GM19239 (cell line): Measurements from ENCODE around the gene NRXN3.
A peak's percentile ranks its signal among the peaks of the same experiment; 100 is the strongest.

Source experiments
- DNase-seq: peaks from one replicate; pipeline ENCODE4 v3.0.0; 2011; ENCODE audit warnings: low spot score; ENCODE audit not compliant: insufficient read length
- FAIRE-seq: peaks from 2 replicates; lab custom pipeline; 2011; peaks lifted over from hg19 to GRCh38; lab: Jason Lieb, UNC

Gene NRXN3

GRCh38 chr14:78933948-78934524 is 763.9 kb downstream of the NRXN3 start:
- DNase-seq, result no peak
- no peak for FAIRE-seq

- no peak for FAIRE-seq
- DNase-seq, result no peak
Observed at GRCh38 chr14:78946949-78947348, 776.8 kb downstream of the NRXN3 start.

DNA sequence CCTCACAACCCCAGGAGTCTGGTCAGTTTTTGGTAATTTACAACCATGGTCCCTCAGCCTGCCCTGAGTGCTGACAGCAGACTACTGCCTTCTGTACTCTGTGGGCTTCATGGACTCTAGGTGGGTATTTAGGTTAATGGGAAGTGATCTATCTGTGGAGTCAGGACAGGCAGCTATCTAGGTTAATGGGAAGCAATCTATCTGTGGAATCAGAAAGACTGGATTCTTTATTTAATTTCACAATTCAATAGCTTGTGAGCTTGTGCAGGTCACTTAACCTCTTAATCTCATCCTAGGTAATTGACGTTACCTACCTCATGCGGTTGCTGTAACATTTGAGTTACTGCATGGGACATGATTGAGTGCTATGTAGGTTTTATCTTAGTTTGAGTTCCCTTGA is 777.5 kb downstream of the NRXN3 start:
- FAIRE-seq (no peak), DNase-seq (no peak)

GRCh38 chr14:78950649-78951048 is 780.5 kb downstream of the NRXN3 start:
- FAIRE-seq, result no peak
- no peak for DNase-seq

- FAIRE-seq, result no peak
- DNase-seq, result no peak
Observed at GRCh38 chr14:78951602-78952001, 781.4 kb downstream of the NRXN3 start.

DNA sequence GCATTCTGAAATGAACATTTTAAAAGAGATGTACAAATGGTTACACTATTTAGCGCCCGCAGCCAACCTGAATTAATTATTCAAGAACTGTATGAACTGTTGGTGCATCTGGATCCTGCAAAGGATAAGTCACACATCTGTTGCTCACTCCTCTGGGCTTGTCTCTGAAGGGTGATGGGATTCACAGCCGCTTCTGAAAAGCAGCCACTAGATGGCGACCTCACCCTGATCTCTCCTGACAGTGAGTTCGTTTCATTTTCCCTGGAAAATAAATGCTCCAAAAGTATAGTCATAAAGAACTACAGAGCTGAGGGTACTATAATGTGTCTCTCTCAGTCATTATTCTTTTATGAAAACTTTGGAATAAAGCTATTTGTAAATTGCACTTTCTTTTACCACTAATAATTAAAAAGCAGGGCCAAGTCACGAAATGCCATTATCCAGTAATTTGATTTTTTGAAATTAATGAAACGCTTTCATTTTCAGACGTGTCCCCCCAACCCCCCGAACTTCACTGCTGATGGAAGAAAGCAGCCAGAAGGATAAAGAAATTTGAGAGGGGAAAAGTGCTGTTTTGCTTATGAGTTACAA is 789.6 kb downstream of the NRXN3 start:
- DNase-seq (peak; percentile 24), FAIRE-seq (no peak)

DNA sequence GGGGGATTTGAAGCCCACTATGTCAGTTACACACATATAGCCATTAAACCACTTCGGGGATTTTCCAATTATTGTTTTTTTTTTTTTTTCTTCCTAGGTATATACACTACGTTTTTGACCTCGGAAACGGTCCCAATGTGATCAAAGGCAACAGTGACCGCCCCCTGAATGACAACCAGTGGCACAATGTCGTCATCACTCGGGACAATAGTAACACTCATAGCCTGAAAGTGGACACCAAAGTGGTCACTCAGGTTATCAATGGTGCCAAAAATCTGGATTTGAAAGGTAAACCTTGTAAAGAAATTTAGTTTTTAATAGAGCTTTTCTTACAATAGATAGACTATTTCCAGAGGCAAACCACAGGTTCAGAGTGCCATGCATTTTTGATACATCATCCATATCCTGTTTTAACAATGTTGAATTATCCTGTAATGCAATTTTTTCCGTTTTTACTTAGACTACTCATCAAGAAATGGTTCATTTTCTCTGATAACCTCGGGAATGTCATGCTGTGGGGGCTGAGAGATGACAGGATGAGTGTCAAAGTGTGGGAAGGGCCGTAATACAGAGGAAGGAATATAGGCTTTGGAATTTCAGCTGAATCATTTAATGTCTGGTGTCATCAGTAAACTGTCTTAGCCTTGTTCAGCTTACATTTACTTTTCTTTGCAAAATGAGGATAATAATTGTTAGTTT is 797.1 kb downstream of the NRXN3 start:
- FAIRE-seq (no peak), DNase-seq (no peak)

DNA sequence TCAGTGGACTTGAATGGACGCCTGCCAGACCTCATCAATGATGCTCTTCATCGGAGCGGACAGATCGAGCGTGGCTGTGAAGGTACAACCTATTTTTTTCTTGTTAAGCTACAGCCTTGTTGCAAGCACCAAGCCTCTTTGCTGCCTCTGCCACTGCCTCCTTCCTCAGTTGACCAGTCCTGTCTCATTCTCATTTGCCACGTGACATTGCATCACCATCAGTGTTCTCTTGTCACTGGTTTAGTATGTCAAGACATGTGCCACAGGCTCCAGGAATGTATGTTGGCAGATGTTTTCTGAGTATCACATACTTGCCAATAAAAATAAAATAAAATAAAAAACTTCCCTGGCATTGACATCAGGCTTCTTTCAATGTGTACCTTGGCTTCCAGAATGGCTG is 798.1 kb downstream of the NRXN3 start:
- DNase-seq, result no peak
- no peak for FAIRE-seq

DNA sequence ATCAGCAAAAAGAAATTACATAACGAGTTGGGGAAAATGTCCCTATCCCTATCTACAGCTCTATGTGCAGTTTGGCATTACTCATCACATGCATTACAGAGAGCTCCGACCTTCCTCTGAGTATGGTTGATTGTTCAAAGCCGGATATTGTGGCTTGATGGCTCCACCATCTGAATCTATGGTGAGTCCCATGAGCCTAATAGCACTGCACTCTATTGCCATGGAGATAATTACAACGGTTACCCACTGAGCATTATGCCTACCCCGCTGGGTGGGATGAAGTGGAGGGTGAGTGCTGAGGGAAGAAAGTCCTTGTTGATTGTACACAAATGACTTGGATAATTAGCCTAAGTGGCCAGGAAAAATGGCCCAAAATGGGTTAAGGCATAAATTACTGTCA is 800.5 kb downstream of the NRXN3 start:
- FAIRE-seq (no peak), DNase-seq (no peak)

- FAIRE-seq (no peak), DNase-seq (no peak)
Observed at GRCh38 chr14:78972440-78972839, 802.3 kb downstream of the NRXN3 start.

- DNase-seq (no peak), FAIRE-seq (no peak)
Observed at GRCh38 chr14:78974691-78975090, 804.5 kb downstream of the NRXN3 start.

DNA sequence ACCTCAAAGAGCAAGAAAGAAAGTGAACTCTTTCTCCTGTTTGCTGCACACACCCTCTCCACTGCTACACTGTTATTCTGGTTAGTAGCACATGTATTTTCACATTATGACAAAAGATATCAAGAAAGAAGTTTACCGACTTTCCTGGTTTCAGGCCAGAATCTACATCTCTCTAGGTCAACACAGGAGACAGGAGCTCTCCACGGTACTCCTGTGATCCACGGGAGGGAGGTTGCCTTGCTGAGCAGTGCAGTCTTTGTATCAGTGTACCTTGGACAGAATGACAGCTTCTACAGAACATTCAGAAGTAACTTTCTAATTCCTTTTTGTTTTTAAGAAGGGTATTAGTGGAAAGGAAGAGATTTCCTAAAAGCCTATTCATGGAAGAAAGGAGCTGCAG is 805.6 kb downstream of the NRXN3 start:
- DNase-seq (no peak), FAIRE-seq (no peak)

GRCh38 chr14:78978896-78979295 is 808.7 kb downstream of the NRXN3 start:
- no peak for DNase-seq
- FAIRE-seq, result no peak

DNA sequence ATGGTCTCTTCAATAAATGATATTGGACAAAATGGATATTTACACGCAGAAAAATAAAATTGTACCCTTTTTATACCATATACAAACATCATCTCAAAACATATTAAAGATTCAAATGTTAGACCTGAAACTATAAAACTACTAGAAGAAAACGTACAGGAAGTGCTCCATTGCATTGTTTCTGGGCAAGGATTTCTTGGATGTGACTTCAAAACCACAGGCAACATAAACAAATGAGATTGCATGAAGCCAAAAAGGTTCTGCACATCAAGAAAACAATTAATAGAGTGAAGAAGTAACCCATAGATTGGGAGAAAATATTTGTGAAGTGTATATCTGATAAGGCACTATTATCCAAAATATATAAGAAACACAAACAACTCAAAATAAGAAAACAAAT is 812.4 kb downstream of the NRXN3 start:
- DNase-seq, result no peak
- no peak for FAIRE-seq

DNA sequence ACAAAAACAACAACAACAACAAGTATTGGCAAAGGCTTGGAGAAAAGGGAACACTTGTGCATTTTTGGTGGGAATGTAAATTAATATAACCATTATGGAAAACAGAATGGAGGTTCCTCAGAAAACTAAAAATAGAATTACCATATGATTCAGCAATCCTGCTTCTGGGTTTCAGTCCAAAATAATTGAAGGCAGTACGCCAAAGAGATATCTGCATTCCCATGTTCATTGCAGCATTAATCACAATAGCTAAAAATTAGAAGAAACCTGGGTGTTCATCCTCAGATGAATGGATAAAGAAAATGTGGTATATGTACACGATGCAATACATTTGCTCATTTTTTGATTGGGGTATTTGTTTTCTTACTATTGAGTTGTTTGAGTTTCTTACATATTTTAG is 813.0 kb downstream of the NRXN3 start:
- FAIRE-seq (no peak), DNase-seq (no peak)

DNA sequence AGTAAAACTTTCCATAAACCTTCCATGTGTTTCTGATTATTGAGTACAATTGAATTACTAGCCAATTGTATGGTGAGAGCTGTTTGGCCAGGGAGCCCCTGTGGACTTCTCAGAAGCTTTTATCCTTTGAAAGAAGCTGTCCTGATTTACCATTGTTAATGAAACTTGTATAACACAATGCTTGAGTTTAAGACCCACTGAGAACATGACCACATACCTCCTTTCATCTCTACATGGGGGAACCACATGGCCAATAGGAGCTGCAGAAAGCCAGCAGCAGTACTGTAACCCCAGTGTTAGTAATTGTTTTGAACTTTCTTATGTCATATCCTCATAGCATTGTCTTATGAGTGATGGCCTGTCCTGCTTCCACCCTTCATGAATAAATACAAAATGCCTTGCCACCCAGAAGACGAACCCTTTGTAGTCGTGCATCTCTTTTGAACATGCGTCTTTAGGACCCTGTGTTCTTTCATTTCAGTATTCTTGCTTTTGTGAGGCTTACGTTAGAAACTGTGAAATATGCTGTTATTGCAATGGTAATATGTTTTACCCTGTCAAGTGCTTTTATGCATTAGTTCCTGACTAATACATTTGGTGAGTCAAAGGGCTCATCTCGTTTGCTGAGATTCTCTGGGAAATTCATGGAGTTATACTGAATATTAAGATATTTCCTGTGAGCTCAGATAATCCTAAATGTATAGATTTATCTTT is 815.7 kb downstream of the NRXN3 start:
- no peak for FAIRE-seq
- no peak for DNase-seq

- FAIRE-seq, result no peak
- no peak for DNase-seq
Observed at GRCh38 chr14:78986989-78987388, 816.8 kb downstream of the NRXN3 start.

- FAIRE-seq (no peak), DNase-seq (no peak)
Observed at GRCh38 chr14:78989221-78989620, 819.0 kb downstream of the NRXN3 start.

GRCh38 chr14:78992867-78993266 is 822.7 kb downstream of the NRXN3 start:
- DNase-seq (no peak), FAIRE-seq (no peak)

- FAIRE-seq (no peak), DNase-seq (no peak)
Observed at GRCh38 chr14:78997811-78998210, 827.6 kb downstream of the NRXN3 start.

DNA sequence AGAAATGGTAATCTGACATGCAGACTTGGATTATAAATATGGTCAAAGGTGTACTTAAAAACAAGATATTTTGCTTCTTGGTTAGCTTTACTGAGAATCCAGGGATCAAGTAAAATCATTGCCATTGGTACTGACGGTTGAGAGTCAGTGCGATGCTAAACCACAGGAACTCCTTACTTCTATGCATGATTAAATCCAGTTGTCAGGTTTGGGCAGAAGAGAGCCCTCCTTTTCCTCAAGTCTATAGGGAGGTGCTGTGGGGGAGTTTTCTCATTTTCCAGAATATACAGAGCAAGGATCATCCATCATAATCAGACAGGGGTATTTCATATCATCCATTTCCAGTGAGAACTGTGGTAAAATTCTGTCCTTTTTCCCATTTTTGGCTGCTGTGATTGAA is 839.1 kb downstream of the NRXN3 start:
- DNase-seq (no peak), FAIRE-seq (no peak)
